ENCODE measurements around the gene NTN3. TPM values are rescaled to one million over a fixed set of nuclear protein-coding genes. Genes with fewer than 3 reads are reported as not detected.

NTN3 gene
- total RNA-seq = 0.28 TPM in 1 of 2 replicates, not detected in the other

- no peaks in the 10 kb centered on the region for H3K9me3 Mint-ChIP-seq
- no peak within 1 kb of the TSS for H3K27ac Mint-ChIP-seq
- DNase-seq (ENCODE audit: low spot score) = no peak
- H3K27me3 Mint-ChIP-seq (ENCODE audit: low read depth) = peaks cover 27% of the 10 kb centered on the region
- no peak within 1 kb of the TSS for H3K4me3 Mint-ChIP-seq (ENCODE audit: low read depth)
- H3K36me3 Mint-ChIP-seq (ENCODE audit: low read depth) = no peaks in the 10 kb centered on the region
- intact Hi-C loops (cut with micrococcal nuclease) = no loop called here
- H3K4me1 Mint-ChIP-seq (ENCODE audit: low read depth) = peaks cover 10% of the 10 kb centered on the region
These were observed at the start of gene NTN3 for GRCh38 chr16:2471016-2471652. Gene NTN3, plus strand, starts transcription at chr16:2471297. Its CDS starts 405 bp downstream, at chr16:2471702.

GRCh38 chr16:2422123-2422867, 48.8 kb upstream of the NTN3 start:
- no peak overlapping the region for H3K4me3 Mint-ChIP-seq (ENCODE audit: low read depth)
- no peaks in the 10 kb centered on the region for H3K9me3 Mint-ChIP-seq
- intact Hi-C loops (cut with micrococcal nuclease) = no loop called here
- H3K4me1 Mint-ChIP-seq (ENCODE audit: low read depth) = peaks cover 7% of the 10 kb centered on the region
- no peak overlapping the region for H3K27ac Mint-ChIP-seq
- no peak for DNase-seq (ENCODE audit: low spot score)
- no peaks in the 10 kb centered on the region for H3K36me3 Mint-ChIP-seq (ENCODE audit: low read depth)
- H3K27me3 Mint-ChIP-seq (ENCODE audit: low read depth) = peaks cover 1% of the 10 kb centered on the region

- H3K27ac Mint-ChIP-seq = no peak overlapping the region
- intact Hi-C loops (cut with micrococcal nuclease) = loop anchor here (5.0 kb wide), 1 partner anchor 157 kb away; the partner anchor contains the start of gene RNPS1
- no peaks in the 10 kb centered on the region for H3K9me3 Mint-ChIP-seq
- peaks cover 16% of the 10 kb centered on the region for H3K4me1 Mint-ChIP-seq (ENCODE audit: low read depth)
- no peaks in the 10 kb centered on the region for H3K36me3 Mint-ChIP-seq (ENCODE audit: low read depth)
- peaks cover 1% of the 10 kb centered on the region for H3K27me3 Mint-ChIP-seq (ENCODE audit: low read depth)
- no peak overlapping the region for H3K4me3 Mint-ChIP-seq (ENCODE audit: low read depth)
- no peak for DNase-seq (ENCODE audit: low spot score)
These were observed 46.8 kb upstream of the NTN3 start for GRCh38 chr16:2424061-2425007.

- Mint-ChIP-seq H3K4me1 (ENCODE audit: low read depth) (peaks cover 18% of the 10 kb centered on the region), H3K4me3 (ENCODE audit: low read depth) (no peak overlapping the region), H3K27ac (no peak overlapping the region), H3K27me3 (ENCODE audit: low read depth) (peaks cover 1% of the 10 kb centered on the region), H3K9me3 (no peaks in the 10 kb centered on the region), H3K36me3 (ENCODE audit: low read depth) (peaks cover 3% of the 10 kb centered on the region)
- intact Hi-C loops (cut with micrococcal nuclease) = loop anchor here (5.0 kb wide), 1 partner anchor 158 kb away; the partner anchor contains the start of gene RNPS1
- no peak for DNase-seq (ENCODE audit: low spot score)
These were observed 46.0 kb upstream of the NTN3 start for GRCh38 chr16:2425008-2425518.

GRCh38 chr16:2425825-2426430, 45.2 kb upstream of the NTN3 start:
- H3K36me3 Mint-ChIP-seq (ENCODE audit: low read depth) = peaks cover 11% of the 10 kb centered on the region
- intact Hi-C loops (cut with micrococcal nuclease) = loop anchor here (5.0 kb wide), 1 partner anchor 159 kb away; the partner anchor contains the start of gene RNPS1
- H3K27ac Mint-ChIP-seq = no peak overlapping the region
- no peaks in the 10 kb centered on the region for H3K9me3 Mint-ChIP-seq
- H3K4me3 Mint-ChIP-seq (ENCODE audit: low read depth) = no peak overlapping the region
- H3K27me3 Mint-ChIP-seq (ENCODE audit: low read depth) = no peaks in the 10 kb centered on the region
- no peak for DNase-seq (ENCODE audit: low spot score)
- peaks cover 27% of the 10 kb centered on the region for H3K4me1 Mint-ChIP-seq (ENCODE audit: low read depth)

- Mint-ChIP-seq H3K27me3 (ENCODE audit: low read depth) (no peaks in the 10 kb centered on the region), H3K4me1 (ENCODE audit: low read depth) (peaks cover 28% of the 10 kb centered on the region), H3K9me3 (no peaks in the 10 kb centered on the region), H3K36me3 (ENCODE audit: low read depth) (peaks cover 17% of the 10 kb centered on the region), H3K27ac (no peak overlapping the region), H3K4me3 (ENCODE audit: low read depth) (no peak overlapping the region)
- no peak for DNase-seq (ENCODE audit: low spot score)
- intact Hi-C loops (cut with micrococcal nuclease) = loop anchor here (5.0 kb wide), 1 partner anchor 160 kb away; the partner anchor contains the start of gene RNPS1
These were observed 44.1 kb upstream of the NTN3 start for GRCh38 chr16:2426941-2427361.

GRCh38 chr16:2427526-2427925, 43.6 kb upstream of the NTN3 start:
- peak overlapping the region; percentile 87 for H3K4me3 Mint-ChIP-seq (ENCODE audit: low read depth)
- peak overlapping the region; percentile 30 for H3K27ac Mint-ChIP-seq
- peaks cover 22% of the 10 kb centered on the region for H3K36me3 Mint-ChIP-seq (ENCODE audit: low read depth)
- no peaks in the 10 kb centered on the region for H3K27me3 Mint-ChIP-seq (ENCODE audit: low read depth)
- no peak for DNase-seq (ENCODE audit: low spot score)
- intact Hi-C loops (cut with micrococcal nuclease) = loop anchor here (5.0 kb wide), 1 partner anchor 160 kb away; the partner anchor contains the start of gene RNPS1
- no peaks in the 10 kb centered on the region for H3K9me3 Mint-ChIP-seq
- H3K4me1 Mint-ChIP-seq (ENCODE audit: low read depth) = peaks cover 28% of the 10 kb centered on the region

GRCh38 chr16:2428051-2428783, 42.9 kb upstream of the NTN3 start:
- peaks cover 28% of the 10 kb centered on the region for H3K4me1 Mint-ChIP-seq (ENCODE audit: low read depth)
- H3K27me3 Mint-ChIP-seq (ENCODE audit: low read depth) = no peaks in the 10 kb centered on the region
- intact Hi-C loops (cut with micrococcal nuclease) = loop anchor here (2.0 to 5.0 kb wide), 3 partner anchors 85 to 161 kb away; partner anchors contain the start of genes ABCA3, ATP6V0C and RNPS1
- DNase-seq (ENCODE audit: low spot score) = no peak
- peak overlapping the region; percentile 58 for H3K27ac Mint-ChIP-seq
- peaks cover 29% of the 10 kb centered on the region for H3K36me3 Mint-ChIP-seq (ENCODE audit: low read depth)
- no peaks in the 10 kb centered on the region for H3K9me3 Mint-ChIP-seq
- peak overlapping the region; percentile 87 for H3K4me3 Mint-ChIP-seq (ENCODE audit: low read depth)

GRCh38 chr16:2428784-2429033, 42.4 kb upstream of the NTN3 start:
- H3K27ac Mint-ChIP-seq = peak overlapping the region; percentile 58
- no peaks in the 10 kb centered on the region for H3K27me3 Mint-ChIP-seq (ENCODE audit: low read depth)
- H3K36me3 Mint-ChIP-seq (ENCODE audit: low read depth) = peaks cover 34% of the 10 kb centered on the region
- peaks cover 27% of the 10 kb centered on the region for H3K4me1 Mint-ChIP-seq (ENCODE audit: low read depth)
- no peak for DNase-seq (ENCODE audit: low spot score)
- peak overlapping the region; percentile 87 for H3K4me3 Mint-ChIP-seq (ENCODE audit: low read depth)
- no peaks in the 10 kb centered on the region for H3K9me3 Mint-ChIP-seq
- intact Hi-C loops (cut with micrococcal nuclease) = loop anchor here (2.0 to 5.0 kb wide), 3 partner anchors 84 to 161 kb away; partner anchors contain the start of genes ABCA3, ATP6V0C and RNPS1

- Mint-ChIP-seq H3K4me3 (ENCODE audit: low read depth) (peak within 1 kb of the TSS; percentile 96), H3K36me3 (ENCODE audit: low read depth) (peaks cover 36% of the 10 kb centered on the region), H3K9me3 (no peaks in the 10 kb centered on the region), H3K27me3 (ENCODE audit: low read depth) (no peaks in the 10 kb centered on the region), H3K27ac (peak within 1 kb of the TSS; percentile 62), H3K4me1 (ENCODE audit: low read depth) (peaks cover 27% of the 10 kb centered on the region)
- DNase-seq (ENCODE audit: low spot score) = peak; percentile 94
- intact Hi-C loops (cut with micrococcal nuclease) = loop anchor here (2.0 to 5.0 kb wide), 3 partner anchors 84 to 162 kb away; partner anchors contain the start of genes ABCA3, ATP6V0C and RNPS1
These were observed 41.9 kb upstream of the NTN3 start, which contains the start of gene CCNF for GRCh38 chr16:2429034-2429770. Gene CCNF, plus strand, starts transcription at chr16:2429447. Its CDS starts 35 bp downstream, at chr16:2429482.

Data from activated T-helper 2 cell treated with anti-CD3 and anti-CD28 coated beads, Interferon-gamma antibody, Interleukin-2, Interleukin-4, amounts not matched to agents 10 μg/mL and 5 μg/mL and 100 μg/mL, durations not matched to agents 14 hours and 24 hours and 36 hours (primary cell).